AG04450 (cell line): ENCODE results near the gene IPO4. TPM values are rescaled to one million over a fixed set of nuclear protein-coding genes. Genes with fewer than 3 reads are reported as not detected.

Source experiments
- CTCF ChIA-PET: fragments of 300-600, 350-600 bp; formaldehyde crosslinking; extraction: SDS; loops from one replicate; lab custom pipeline; 2022; ENCODE audit warnings: antibody characterized with exemption, inconsistent platforms; lab: Charles Lee
- POLR2A ChIA-PET: fragments of 350-600 bp; formaldehyde crosslinking; extraction: SDS; loops from one replicate; lab custom pipeline; 2021; ENCODE audit warnings: antibody characterized with exemption, inconsistent platforms; lab: Yijun Ruan, JAX
- DNase-seq: peaks from one replicate; pipeline ENCODE4 v3.0.0-alpha.2; 2011; ENCODE audit warnings: low read depth, low spot score
- H3K27ac ChIP-seq: one replicate; pipeline ENCODE4 v1.5.1; 2012; ENCODE audit warnings: low read depth, low read length, control low read depth
- H3K27me3 ChIP-seq: one replicate; pipeline ENCODE4 v1.6.0; 2012; ENCODE audit warnings: low read length; ENCODE audit not compliant: control insufficient read depth, insufficient read depth
- H3K4me3 ChIP-seq: 2 replicates; pipeline ENCODE4 v1.5.1; 2011; ENCODE audit warnings: mild to moderate bottlenecking, low read depth, low read length, control low read depth
- H3K9me3 ChIP-seq: 2 replicates; pipeline ENCODE4 v1.5.1; 2012; ENCODE audit warnings: low read length; ENCODE audit not compliant: control insufficient read depth, insufficient read depth
- CTCF ChIP-seq: IDR thresholded peaks from 2 replicates; pipeline ENCODE4 v1.5.1; 2011; ENCODE audit warnings: low read depth, low read length, control low read depth, inconsistent platforms
- polyA plus RNA-seq: library from polyadenylated mRNA; depleted of rRNA; stranded (reverse); fragments of >200 nt; gene quantifications from 2 replicates; pipeline ENCODE4 v1.2.3, GENCODE V29; 2011

Gene IPO4
- polyA plus RNA-seq, 1 experiment, result 15.2 TPM

GRCh38 chr14:24235804-24236688 is 47.4 kb upstream of the IPO4 start:
- Histone ChIP-seq H3K9me3 (no peaks in the 10 kb centered on the region; the same call in 1 of the 2 replicates), H3K27me3 (no peaks in the 10 kb centered on the region), H3K27ac (no peak overlapping the region), H3K4me3 (no peak overlapping the region)
- no peak for TF ChIP-seq CTCF
- POLR2A ChIA-PET, result no interaction called here
- CTCF ChIA-PET, result interaction anchor here (1.1 kb wide), 1 partner anchor 72 kb away, joined by 3 read pairs; the partner anchor contains the start of gene CIDEB
- no peak for DNase-seq

GRCh38 chr14:24234095-24235005 is 45.7 kb upstream of the IPO4 start:
- no peak for TF ChIP-seq CTCF
- Histone ChIP-seq H3K27me3 (no peaks in the 10 kb centered on the region), H3K4me3 (no peak overlapping the region), H3K27ac (no peak overlapping the region), H3K9me3 (no peaks in the 10 kb centered on the region; the same call in 1 of the 2 replicates)
- POLR2A ChIA-PET, result no interaction called here
- DNase-seq, result no peak
- CTCF ChIA-PET, result interaction anchor here (0.9 to 1.2 kb wide), 2 partner anchors 73 to 74 kb away, joined by 4 to 5 read pairs; partner anchors contain the start of genes CIDEB and IRF9

GRCh38 chr14:24233538-24233866 is 44.9 kb upstream of the IPO4 start:
- ChIA-PET CTCF (interaction anchor here (0.6 kb wide), 1 partner anchor 1149 kb away, joined by 8 read pairs; no protein-coding TSS in a partner anchor), POLR2A (no interaction called here)
- no peak overlapping the region for H3K27ac ChIP-seq
- peak overlapping the region; percentile 95 for H3K4me3 ChIP-seq
- no peak for TF ChIP-seq CTCF
- no peaks in the 10 kb centered on the region for H3K27me3 ChIP-seq
- DNase-seq, result no peak
- no peaks in the 10 kb centered on the region; the same call in 1 of the 2 replicates for H3K9me3 ChIP-seq

GRCh38 chr14:24232645-24233537 is 44.3 kb upstream of the IPO4 start, which contains the start of gene GMPR2:
TSS of gene GMPR2 (plus strand) at chr14:24232929. CDS start at chr14:24233254, 325 bp downstream.
- H3K9me3 ChIP-seq, result no peaks in the 10 kb centered on the region; the same call in 1 of the 2 replicates
- TF ChIP-seq CTCF, result no peak
- ChIA-PET CTCF (interaction anchor here (0.6 kb wide), 1 partner anchor 1149 kb away, joined by 8 read pairs; no protein-coding TSS in a partner anchor), POLR2A (interaction anchor here (0.9 kb wide), 1 partner anchor 9 kb away, joined by 7 read pairs; the partner anchor contains the start of gene TINF2)
- DNase-seq, result no peak
- peak within 1 kb of the TSS; percentile 90 for H3K27ac ChIP-seq
- no peaks in the 10 kb centered on the region for H3K27me3 ChIP-seq
- peak within 1 kb of the TSS; percentile 95 for H3K4me3 ChIP-seq
